Panc1 (cell line): ENCODE results near the gene IGF2R. TPM values are rescaled to one million over a fixed set of nuclear protein-coding genes. Genes with fewer than 3 reads are reported as not detected.

Source experiments
- ATAC-seq: fragments of 200-7000 bp; cut with Tn5 transposase; 2 replicates; pipeline ENCODE4 v1.9.1; 2020; ENCODE audit warnings: mild to moderate bottlenecking, moderate library complexity
- BruUV-seq: library from RNA; stranded (reverse); fragments of 400-500 nt; replicated peaks from 2 replicates; lab custom pipeline; 2021; lab: Mats Ljungman, UMichigan
- CTCF ChIA-PET: fragments of 300-600 bp; sonication (Branson Sonifier 250); formaldehyde crosslinking; loops from one replicate; lab custom pipeline; 2022; ENCODE audit warnings: antibody characterized with exemption; lab: Charles Lee
- POLR2A ChIA-PET: fragments of 300-600 bp; sonication (Branson Sonifier 250); formaldehyde crosslinking; loops from one replicate; lab custom pipeline; 2022; ENCODE audit warnings: antibody characterized with exemption; lab: Charles Lee
- DNase-seq: peaks from one replicate; pipeline ENCODE4 v3.0.0-alpha.2; 2010; ENCODE audit warnings: low read depth, low spot score
- H3K27ac ChIP-seq: 2 replicates; pipeline ENCODE4 v1.5.1; 2011; ENCODE audit warnings: mild to moderate bottlenecking, low read length, inconsistent platforms
- H3K27me3 ChIP-seq: fragments of 200-500 bp; sonication (Bioruptor generic); 2 replicates; pipeline ENCODE4 v1.6.0; 2014; ENCODE audit warnings: low read length, inconsistent platforms; ENCODE audit not compliant: control insufficient read depth, insufficient read depth
- H3K36me3 ChIP-seq: fragments of 200-500 bp; sonication (Bioruptor generic); 2 replicates; pipeline ENCODE4 v1.5.1; 2014; ENCODE audit warnings: inconsistent platforms, mild to moderate bottlenecking, low read length, moderate library complexity; ENCODE audit not compliant: control insufficient read depth, insufficient read depth
- H3K4me1 ChIP-seq: 2 replicates; pipeline ENCODE4 v1.5.1; 2011; ENCODE audit warnings: inconsistent platforms, mild to moderate bottlenecking, low read length, moderate library complexity; ENCODE audit not compliant: control insufficient read depth, insufficient read depth
- H3K4me3 ChIP-seq, 2 experiments: 2 replicates each; pipeline ENCODE4 v1.5.1; 2011 to 2012; ENCODE audit warnings: low read depth in 2 of 2, low read length in 2 of 2, mild to moderate bottlenecking in 2 of 2, inconsistent platforms in 1 of 2, moderate library complexity in 1 of 2
- H3K9me3 ChIP-seq: fragments of 200-500 bp; sonication (Bioruptor generic); 2 replicates; pipeline ENCODE4 v1.5.1; 2014; ENCODE audit warnings: low read depth, mild to moderate bottlenecking, inconsistent platforms, low read length, moderate library complexity; ENCODE audit not compliant: control insufficient read depth, insufficient read depth
- POLR2AphosphoS5 ChIP-seq: IDR thresholded peaks from 2 replicates; pipeline ENCODE4 v1.6.1; 2012; ENCODE audit warnings: mild to moderate bottlenecking, low read depth, low read length, moderate library complexity
- SIN3A ChIP-seq: IDR thresholded peaks from 2 replicates; pipeline ENCODE4 v1.6.1; 2012; ENCODE audit warnings: low read depth, mild to moderate bottlenecking, low read length, moderate library complexity, borderline replicate concordance; ENCODE audit not compliant: insufficient read depth
- TCF7L2 ChIP-seq: IDR thresholded peaks from 2 replicates; pipeline ENCODE4 v1.6.1; 2011; ENCODE audit warnings: mild to moderate bottlenecking, low read depth, low read length, inconsistent platforms
- in situ Hi-C: cut with HindIII; loops from 2 replicates; pipeline ENCODE4 v1.10.0; 2016; ENCODE audit warnings: low sequenced_read_pairs, low pct_unique_long_range_greater_than_20kb
- intact Hi-C: fragments of 100-400 bp; cut with micrococcal nuclease; formaldehyde crosslinking; loops from one replicate; pipeline ENCODE4 v1.10.0; 2022; ENCODE audit not compliant: unreplicated experiment
- total RNA-seq: library from RNA; stranded (reverse); gene quantifications from one replicate; pipeline ENCODE4 v1.2.1, GENCODE V29; 2021; ENCODE audit not compliant: unreplicated experiment
- TF ChIP-seq, protein P1 (sequence below): fragments of 450-650 bp; IDR thresholded peaks from 2 replicates; pipeline ENCODE4 v1.5.1; 2017; ENCODE audit warnings: mild to moderate bottlenecking
- TF ChIP-seq, protein P2 (sequence below), 2 experiments: IDR thresholded peaks; 2 replicates each; pipeline ENCODE4 v1.6.1; 2011 to 2012; ENCODE audit warnings: low read depth in 2 of 2, control low read depth in 1 of 2, low read length in 1 of 2, mild to moderate bottlenecking in 1 of 2, moderate library complexity in 1 of 2; ENCODE audit not compliant: insufficient read depth in 1 of 2

The IGF2R gene
- total RNA-seq, 1 experiment from 2014 or later = 163 TPM

DNA sequence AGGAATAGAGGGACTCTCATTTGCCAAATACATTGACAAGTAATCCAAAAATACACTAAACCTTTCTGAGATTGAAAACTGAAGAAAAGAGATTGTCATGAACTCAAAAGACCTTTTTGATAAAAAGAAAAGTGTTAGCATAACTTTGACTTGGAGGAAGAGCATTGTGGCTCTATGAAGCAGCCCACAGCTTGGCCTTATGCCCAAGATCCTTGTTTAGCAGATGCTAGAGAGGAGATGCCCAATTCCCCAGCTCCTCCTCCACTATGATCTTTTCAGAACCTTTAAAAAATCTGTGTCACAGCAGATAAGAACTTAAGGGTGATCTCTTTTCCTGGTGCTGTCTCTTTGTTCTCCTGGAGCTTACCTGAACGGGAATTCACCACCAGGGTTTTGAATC lies 35.8 kb upstream of the IGF2R start:
- no peak for TF ChIP-seq SIN3A
- no peak for TF ChIP-seq TCF7L2
- no peak for TF ChIP-seq POLR2AphosphoS5
- TF ChIP-seq, protein P1, sequence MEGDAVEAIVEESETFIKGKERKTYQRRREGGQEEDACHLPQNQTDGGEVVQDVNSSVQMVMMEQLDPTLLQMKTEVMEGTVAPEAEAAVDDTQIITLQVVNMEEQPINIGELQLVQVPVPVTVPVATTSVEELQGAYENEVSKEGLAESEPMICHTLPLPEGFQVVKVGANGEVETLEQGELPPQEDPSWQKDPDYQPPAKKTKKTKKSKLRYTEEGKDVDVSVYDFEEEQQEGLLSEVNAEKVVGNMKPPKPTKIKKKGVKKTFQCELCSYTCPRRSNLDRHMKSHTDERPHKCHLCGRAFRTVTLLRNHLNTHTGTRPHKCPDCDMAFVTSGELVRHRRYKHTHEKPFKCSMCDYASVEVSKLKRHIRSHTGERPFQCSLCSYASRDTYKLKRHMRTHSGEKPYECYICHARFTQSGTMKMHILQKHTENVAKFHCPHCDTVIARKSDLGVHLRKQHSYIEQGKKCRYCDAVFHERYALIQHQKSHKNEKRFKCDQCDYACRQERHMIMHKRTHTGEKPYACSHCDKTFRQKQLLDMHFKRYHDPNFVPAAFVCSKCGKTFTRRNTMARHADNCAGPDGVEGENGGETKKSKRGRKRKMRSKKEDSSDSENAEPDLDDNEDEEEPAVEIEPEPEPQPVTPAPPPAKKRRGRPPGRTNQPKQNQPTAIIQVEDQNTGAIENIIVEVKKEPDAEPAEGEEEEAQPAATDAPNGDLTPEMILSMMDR = no peak
- TF ChIP-seq, protein P2, sequence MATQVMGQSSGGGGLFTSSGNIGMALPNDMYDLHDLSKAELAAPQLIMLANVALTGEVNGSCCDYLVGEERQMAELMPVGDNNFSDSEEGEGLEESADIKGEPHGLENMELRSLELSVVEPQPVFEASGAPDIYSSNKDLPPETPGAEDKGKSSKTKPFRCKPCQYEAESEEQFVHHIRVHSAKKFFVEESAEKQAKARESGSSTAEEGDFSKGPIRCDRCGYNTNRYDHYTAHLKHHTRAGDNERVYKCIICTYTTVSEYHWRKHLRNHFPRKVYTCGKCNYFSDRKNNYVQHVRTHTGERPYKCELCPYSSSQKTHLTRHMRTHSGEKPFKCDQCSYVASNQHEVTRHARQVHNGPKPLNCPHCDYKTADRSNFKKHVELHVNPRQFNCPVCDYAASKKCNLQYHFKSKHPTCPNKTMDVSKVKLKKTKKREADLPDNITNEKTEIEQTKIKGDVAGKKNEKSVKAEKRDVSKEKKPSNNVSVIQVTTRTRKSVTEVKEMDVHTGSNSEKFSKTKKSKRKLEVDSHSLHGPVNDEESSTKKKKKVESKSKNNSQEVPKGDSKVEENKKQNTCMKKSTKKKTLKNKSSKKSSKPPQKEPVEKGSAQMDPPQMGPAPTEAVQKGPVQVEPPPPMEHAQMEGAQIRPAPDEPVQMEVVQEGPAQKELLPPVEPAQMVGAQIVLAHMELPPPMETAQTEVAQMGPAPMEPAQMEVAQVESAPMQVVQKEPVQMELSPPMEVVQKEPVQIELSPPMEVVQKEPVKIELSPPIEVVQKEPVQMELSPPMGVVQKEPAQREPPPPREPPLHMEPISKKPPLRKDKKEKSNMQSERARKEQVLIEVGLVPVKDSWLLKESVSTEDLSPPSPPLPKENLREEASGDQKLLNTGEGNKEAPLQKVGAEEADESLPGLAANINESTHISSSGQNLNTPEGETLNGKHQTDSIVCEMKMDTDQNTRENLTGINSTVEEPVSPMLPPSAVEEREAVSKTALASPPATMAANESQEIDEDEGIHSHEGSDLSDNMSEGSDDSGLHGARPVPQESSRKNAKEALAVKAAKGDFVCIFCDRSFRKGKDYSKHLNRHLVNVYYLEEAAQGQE (IDR thresholded peaks at IDR 0.05; ENCODE audit: insufficient read depth in 1 of 2, low read depth in 2 of 2, low read length in 1 of 2) = no peak
- intact Hi-C loops (no loop called here), in situ Hi-C loops (no loop called here)
- H3K27ac ChIP-seq = no peak overlapping the region
- no peaks in the 10 kb centered on the region for H3K4me1 ChIP-seq
- H3K4me3 ChIP-seq = no peak overlapping the region
- POLR2A ChIA-PET = no interaction called here
- BruUV-seq = no TSS peak
- no peak for DNase-seq
- no peaks in the 10 kb centered on the region for H3K36me3 ChIP-seq
- ATAC-seq = no peak
- H3K9me3 ChIP-seq = no peaks in the 10 kb centered on the region
- no peaks in the 10 kb centered on the region for H3K27me3 ChIP-seq
- CTCF ChIA-PET = no interaction called here

DNA sequence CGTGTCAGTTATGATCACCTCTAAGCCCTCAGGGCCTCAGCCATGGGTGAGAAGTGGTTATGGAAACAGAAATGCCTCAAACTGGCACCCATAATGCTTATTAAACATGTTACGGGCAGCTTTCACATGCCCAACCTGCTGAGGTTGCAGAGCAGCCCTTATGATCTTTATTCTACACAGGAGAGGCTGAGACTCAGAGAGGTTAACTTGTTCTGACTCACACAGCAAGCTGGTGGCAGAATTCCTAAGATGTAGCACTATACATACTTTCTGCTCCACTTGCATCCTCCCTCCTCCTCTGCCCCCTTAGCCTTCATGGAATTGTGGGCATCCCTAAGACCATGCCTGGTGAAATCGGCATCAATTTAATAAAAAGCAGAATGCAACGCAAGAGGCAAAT lies 34.7 kb upstream of the IGF2R start:
- no peaks in the 10 kb centered on the region for H3K4me1 ChIP-seq
- ChIA-PET CTCF (no interaction called here), POLR2A (no interaction called here)
- ATAC-seq (no peak), DNase-seq (no peak)
- H3K9me3 ChIP-seq = no peaks in the 10 kb centered on the region
- H3K27ac ChIP-seq = no peak overlapping the region
- no TSS peak for BruUV-seq
- H3K4me3 ChIP-seq = no peak overlapping the region
- no peaks in the 10 kb centered on the region for H3K27me3 ChIP-seq
- H3K36me3 ChIP-seq = no peaks in the 10 kb centered on the region
- TF ChIP-seq POLR2AphosphoS5 (no peak), TCF7L2 (no peak), SIN3A (no peak)
- TF ChIP-seq, protein P2 (IDR thresholded peaks at IDR 0.05; ENCODE audit: insufficient read depth in 1 of 2, low read depth in 2 of 2, low read length in 1 of 2) = no peak
- TF ChIP-seq, protein P1 = no peak
- intact Hi-C loops = no loop called here
- in situ Hi-C loops = no loop called here
